SK-N-DZ (cell line): ENCODE data around the gene LONRF2.
"Not testable (repeated sequence)": the region's sequence is repeated elsewhere in the genome, so short reads cannot be mapped to it uniquely, and the experiment has no call there.

ENCODE experiments used
- DNase-seq: peaks from one replicate; pipeline ENCODE4 v3.0.0-alpha.2; 2015; ENCODE audit warnings: low spot score

The LONRF2 gene

GRCh38 chr2:100254646-100255210 lies 67.6 kb downstream of the LONRF2 start:
- no peak for DNase-seq

DNA sequence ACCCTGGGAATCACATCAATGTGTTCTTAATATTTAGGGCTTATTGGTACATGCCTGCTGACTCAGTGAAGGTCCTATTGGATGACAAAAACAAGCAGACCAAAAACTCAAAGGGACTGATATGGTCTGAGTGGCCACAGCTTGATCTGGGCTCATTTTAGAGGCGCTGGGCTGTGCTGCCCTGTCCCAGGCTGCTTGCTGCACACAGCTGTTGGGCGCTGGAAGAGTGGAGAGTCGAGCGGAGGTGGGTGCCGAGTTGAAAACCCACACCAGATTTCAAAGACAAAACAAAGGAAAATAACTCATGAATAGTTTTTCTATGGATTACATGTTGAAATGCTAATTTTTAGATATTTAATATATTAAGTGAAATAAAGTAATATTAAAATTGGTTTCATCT lies 68.5 kb downstream of the LONRF2 start:
- no peak for DNase-seq

DNA sequence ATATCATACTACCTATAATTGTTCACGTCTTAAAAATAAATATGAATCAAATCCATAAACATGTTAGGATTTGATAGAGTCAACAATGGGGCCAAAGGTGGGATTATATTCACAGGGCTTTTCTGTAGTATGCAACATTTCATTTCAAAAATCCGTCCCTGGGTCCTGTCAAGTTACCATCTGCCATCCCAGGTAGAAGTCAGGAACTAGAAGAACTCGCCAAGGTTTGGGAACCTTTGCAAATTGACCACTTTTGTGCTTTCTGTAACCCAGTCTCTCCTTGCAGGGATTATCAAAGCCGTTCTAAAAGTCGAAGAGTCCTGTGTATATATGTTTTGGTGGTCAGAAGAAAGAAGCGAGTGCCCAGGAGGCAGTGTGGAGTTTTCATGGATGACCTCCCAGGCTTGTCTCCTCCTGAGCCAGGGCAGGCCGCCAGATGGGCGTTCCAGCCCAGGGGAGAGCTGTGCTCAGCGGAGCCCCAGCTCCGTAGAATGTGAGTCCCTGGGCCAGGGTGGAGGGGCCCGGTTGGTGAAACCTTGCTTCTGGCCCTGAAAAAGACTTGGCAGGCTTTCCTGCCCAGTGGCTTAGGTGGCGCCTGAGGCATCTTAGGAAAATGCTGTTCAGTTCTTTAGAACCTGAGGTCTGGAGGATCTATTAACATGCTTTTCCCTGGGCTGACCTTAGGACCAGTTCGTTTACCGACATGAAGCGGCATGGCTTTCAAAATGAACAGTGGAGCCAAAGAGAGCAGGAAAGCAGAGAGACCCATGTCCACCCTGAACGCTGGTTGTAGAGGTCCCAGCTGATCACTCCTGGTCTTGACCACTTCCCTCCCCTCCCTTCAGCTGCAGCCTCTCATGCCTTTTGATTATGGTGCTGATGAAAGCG lies 69.2 kb downstream of the LONRF2 start:
- DNase-seq = no peak

GRCh38 chr2:100250645-100251044 lies 71.7 kb downstream of the LONRF2 start:
- no peak for DNase-seq

DNA sequence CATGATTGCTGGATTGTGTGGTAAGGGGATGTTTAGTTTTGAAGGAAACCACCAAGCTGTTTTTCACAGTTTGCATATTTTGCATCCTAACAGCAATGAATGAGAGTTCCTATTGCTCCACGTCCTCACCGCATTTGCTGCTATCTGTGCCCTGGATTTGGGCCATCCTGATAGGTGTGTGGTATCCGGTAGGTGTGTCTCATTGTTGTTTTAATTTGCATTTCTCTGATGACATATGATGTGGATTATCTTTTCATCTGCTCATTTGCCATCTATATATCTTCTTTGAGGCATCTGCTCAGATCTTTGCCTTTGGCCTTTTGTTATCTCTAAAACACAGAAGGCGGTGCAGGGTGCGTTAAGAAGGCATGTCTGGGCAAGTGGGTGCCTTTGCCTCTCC lies 73.3 kb downstream of the LONRF2 start:
- no peak for DNase-seq

GRCh38 chr2:100248556-100248955 lies 73.7 kb downstream of the LONRF2 start:
- not testable (repeated sequence) for DNase-seq

- DNase-seq = no peak
Measured at GRCh38 chr2:100248044-100248330, 74.3 kb downstream of the LONRF2 start.

DNA sequence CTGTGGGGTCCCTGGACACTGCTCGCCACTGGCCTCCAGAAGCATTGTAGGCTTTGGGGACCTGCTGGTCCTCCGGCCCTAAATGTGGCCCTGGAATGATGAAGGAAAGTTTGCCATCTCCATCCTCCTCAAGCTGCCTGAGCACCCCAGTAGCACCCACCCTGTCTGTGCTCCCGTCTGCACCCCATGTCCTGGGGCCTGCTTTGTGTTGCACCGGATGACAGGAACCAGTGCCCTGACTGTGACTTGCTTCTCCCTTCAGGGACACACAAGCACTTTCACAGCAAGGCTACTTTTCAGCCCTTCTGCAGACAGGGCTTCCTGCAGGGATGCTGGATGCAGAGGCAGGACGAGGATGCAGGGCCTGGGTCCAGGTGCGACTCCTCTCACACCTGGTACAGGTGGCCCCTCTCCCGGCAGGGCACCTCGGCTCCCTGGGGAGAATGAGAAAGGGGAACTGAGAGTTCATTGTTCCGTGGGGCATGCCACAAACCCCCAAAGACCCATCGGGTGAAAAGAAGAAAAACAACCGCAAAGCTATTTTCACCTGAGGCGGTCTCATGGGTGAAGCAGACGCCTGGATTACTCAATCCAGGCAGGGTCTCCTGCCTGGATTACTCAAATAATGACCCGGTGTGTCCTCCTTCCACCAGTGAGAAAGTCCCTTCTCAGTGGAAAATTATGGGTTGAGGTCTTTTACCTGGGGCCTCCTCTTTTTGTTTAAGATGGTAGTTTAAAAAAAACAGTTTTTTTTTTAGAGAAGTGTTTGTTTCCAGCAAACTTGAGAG lies 74.9 kb downstream of the LONRF2 start:
- DNase-seq = no peak

DNA sequence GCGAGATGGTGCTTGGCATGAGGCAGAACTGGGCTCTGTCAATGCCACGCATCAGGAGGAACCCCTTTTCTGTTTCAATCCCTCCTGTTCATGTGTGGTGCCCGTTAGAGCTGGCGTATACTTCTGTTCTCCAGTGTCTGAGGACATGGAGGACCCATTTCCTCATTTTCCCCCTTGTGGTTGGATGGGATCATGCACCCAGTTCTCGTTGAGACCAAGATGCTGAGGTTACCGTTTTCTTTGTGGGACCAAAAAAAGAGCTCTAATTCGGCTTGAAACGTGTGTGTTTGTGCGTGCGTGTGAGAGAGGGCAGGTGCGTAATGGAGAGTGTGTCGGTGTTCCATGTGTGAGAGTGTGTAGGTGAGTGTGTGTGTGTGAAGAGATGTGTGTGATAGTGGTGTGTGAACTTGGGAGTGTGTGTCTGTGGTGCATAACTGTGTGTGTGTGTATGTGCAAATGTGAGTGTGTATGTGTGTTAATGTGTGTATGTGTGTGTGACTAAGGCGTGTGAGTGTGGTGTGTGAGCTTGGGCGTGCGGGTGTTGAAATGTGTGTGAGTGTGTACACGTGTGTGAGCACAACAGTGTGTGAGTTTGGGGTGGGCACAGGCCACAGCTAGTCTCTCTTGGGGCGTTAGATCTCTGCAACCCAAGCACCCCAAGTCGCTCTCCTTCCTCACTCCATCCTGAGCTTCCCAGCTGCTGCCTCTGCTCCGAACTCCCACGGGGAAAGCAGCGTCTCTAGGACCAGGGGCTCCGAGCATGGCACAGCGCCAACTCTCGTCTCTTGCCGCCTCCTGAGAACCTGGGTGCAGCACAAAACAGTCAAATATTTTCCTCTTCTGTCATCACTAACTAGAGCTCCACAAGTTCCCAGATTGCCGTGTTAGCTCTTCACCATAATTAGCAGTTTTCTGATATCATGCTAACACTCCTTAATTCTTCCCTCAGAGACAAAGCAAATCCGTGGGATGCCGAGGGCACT lies 75.8 kb downstream of the LONRF2 start:
- peak; percentile 67 for DNase-seq

- DNase-seq = no peak
Measured at GRCh38 chr2:100245681-100246080, 76.6 kb downstream of the LONRF2 start.

DNA sequence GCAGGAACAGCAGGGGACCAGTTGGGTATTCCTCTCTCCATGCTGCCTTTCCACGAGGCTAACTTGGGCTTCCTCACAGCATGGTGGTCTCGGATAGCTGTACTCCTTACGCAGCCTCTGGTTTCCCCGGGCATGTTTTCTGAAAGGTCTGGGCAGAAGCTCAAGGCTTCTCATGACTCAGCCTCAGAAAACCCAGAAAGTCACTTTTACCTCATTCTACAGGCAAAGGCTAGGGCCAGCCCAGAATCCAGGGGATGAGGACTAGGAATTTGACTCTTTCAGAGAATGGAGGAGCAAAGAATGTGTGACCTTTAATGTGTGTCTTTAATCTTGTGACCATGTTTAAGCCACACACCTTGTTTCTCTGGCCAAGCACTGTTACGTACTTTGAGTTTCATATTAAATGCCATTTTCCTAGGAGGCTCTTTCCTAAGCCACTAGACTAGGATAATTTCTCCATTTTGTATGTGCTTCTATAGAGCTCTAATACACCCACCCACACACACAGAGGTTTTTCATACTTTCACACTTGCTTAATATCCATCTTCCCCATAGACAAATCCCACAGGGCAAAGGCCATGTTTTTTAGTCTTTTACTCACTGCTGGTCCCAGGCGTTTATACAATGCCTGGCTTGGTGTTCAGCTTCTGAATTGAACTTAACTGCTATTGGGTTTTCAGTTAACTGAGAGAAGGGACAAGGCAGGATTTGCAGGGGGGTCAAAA lies 77.3 kb downstream of the LONRF2 start:
- DNase-seq = no peak

DNA sequence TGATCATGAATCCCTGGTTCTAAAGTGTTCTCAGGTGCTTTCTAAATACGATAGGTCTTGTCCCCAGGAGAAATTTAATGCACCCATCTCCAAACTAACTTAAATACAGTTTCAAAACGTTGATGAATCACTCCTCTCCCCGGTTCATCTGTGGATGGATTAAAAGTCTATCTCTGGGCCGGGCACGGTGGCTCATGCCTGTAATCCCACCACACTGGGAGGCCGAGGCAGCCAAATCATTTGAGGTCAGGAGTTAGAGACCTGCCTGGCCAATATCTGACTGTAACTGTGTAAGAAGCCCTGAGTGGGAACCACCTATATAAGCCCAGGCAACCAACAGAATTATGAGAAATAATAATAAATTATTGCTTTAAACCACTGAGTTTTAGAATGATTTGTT lies 78.7 kb downstream of the LONRF2 start:
- no peak for DNase-seq

- DNase-seq = peak; percentile 82
Measured at GRCh38 chr2:100242891-100243619, 79.2 kb downstream of the LONRF2 start.

DNA sequence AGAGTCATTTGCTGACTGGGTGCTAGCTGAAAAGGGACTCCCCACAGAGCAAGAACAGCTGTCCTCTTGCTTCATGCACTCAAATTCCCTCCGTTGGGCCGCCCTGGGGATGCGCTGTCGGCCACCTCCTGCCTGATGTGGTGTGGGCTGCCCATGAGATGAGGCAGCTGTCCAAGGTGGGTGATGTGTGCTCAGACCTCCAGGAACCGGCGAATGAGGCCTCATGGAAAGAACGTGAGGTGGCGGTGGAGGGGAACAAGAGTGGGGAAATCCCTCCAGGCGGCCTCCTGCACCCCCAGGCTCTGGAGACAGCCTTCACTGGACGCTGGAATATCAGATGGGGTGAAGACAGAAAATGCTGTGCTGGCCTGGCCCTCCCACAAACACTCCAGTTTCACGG lies 79.8 kb downstream of the LONRF2 start:
- DNase-seq = no peak

DNA sequence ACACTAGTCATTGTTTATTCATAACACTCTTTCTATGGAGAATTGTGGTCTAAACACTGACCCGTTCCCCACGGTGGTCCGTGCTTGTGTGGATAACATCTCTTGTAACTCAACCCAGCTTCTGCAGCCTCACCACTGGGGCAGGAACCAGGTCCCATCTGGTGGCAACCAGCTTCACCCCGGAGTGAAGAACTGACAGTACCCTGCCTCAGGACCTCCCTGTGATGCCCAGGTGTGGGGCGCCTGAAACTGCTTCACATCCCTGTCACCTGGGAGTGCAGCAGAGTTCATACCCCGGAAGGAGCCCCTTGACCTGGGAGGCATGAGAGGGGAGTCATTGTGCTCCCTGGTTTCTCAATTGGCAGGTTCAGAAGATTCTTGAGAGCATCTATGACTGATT lies 81.1 kb downstream of the LONRF2 start:
- DNase-seq = no peak

DNA sequence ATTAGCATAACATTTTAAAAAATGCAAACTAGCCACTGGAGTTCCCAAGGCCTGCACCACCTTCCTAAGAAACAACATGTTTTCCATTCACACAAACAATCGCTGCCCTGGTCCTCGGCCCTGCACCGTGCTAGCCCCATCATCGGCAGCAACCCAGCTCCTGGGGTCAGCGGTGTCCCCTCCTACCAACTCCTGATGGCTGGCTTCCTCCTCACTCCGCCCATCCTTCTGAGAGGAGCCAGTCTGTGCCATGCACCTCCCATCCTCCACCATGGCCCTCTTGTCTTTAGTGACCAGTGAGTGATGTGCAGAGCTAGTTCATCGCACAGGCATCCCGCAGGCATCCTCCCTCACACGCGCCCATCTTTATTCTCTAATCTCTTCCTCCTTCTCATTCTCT lies 81.9 kb downstream of the LONRF2 start:
- DNase-seq = no peak

DNA sequence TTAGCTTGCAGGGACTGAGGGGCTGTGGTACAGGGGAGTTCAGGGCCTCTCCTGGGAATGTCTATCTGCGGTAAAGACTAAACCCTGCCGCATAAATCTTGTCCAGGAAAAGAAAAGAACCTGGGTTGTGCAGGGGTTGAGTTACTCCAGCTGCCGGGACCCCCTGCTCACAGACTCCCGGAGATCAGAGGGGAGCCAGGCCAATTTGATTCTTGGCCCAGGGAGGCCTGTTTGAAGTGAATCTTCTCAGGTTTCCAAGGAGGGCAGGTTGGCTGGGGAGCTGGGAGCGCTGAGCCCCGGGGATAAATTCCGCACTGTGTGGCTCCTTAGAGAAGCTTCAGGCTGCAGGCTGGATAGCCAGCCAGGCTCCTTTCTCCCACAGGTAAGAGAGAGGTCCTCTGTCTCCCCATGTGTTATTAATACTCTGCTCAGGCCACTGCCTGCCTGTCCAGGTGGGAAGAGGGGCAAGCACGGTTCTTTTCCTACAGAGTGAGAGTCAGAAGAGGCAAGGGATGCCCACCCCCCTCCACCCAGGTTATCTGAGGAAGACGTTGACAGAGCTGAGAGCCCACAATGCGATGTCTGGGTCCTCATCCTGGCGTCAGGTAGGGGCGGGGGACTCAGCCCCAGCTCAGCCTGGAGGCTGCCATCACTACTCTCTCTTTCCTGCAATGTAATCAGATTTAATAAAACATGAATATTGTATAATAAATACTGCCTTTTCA lies 82.7 kb downstream of the LONRF2 start:
- DNase-seq = peak; percentile 56

- DNase-seq = peak; percentile 89
Measured at GRCh38 chr2:100238471-100238870, 83.8 kb downstream of the LONRF2 start.

DNA sequence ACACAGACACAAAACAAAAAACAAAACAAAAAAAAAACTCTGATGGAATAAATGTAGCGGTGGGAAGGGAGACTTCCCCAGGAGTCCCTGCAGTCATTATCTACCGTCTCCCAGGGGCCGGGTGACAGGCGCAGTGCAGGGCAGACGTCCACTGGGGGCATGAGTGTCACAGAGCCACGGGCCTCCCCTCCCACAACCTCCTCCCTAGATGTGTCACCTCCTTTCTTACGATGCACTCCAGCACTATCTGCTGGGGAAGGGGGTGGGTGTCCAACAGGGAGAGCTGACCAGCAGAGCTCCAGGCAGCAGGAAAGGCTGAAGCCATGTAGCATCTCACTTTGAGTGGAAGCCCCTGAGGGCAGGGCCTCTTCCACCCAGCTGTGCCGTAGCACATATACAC lies 84.5 kb downstream of the LONRF2 start:
- peak; percentile 64 for DNase-seq
